ENCODE results near the gene BRMS1.

BRMS1 gene

GRCh38 chr11:66328031-66328301 is 16.9 kb downstream of the BRMS1 start:
- DNase-seq (ENCODE audit: low read depth), result no peak
- no peak overlapping the region for H3K4me3 ChIP-seq (ENCODE audit: low read length)
- TF ChIP-seq, protein P1, sequence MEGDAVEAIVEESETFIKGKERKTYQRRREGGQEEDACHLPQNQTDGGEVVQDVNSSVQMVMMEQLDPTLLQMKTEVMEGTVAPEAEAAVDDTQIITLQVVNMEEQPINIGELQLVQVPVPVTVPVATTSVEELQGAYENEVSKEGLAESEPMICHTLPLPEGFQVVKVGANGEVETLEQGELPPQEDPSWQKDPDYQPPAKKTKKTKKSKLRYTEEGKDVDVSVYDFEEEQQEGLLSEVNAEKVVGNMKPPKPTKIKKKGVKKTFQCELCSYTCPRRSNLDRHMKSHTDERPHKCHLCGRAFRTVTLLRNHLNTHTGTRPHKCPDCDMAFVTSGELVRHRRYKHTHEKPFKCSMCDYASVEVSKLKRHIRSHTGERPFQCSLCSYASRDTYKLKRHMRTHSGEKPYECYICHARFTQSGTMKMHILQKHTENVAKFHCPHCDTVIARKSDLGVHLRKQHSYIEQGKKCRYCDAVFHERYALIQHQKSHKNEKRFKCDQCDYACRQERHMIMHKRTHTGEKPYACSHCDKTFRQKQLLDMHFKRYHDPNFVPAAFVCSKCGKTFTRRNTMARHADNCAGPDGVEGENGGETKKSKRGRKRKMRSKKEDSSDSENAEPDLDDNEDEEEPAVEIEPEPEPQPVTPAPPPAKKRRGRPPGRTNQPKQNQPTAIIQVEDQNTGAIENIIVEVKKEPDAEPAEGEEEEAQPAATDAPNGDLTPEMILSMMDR (conservative IDR thresholded peaks at IDR 0.05; ENCODE audit: low read depth, low read length), result no peak

GRCh38 chr11:66327171-66328030 is 17.5 kb downstream of the BRMS1 start:
- no peak overlapping the region for H3K4me3 ChIP-seq (ENCODE audit: low read length)
- DNase-seq (ENCODE audit: low read depth), result no peak
- TF ChIP-seq, protein P1 (conservative IDR thresholded peaks at IDR 0.05; ENCODE audit: low read depth, low read length), result no peak

DNA sequence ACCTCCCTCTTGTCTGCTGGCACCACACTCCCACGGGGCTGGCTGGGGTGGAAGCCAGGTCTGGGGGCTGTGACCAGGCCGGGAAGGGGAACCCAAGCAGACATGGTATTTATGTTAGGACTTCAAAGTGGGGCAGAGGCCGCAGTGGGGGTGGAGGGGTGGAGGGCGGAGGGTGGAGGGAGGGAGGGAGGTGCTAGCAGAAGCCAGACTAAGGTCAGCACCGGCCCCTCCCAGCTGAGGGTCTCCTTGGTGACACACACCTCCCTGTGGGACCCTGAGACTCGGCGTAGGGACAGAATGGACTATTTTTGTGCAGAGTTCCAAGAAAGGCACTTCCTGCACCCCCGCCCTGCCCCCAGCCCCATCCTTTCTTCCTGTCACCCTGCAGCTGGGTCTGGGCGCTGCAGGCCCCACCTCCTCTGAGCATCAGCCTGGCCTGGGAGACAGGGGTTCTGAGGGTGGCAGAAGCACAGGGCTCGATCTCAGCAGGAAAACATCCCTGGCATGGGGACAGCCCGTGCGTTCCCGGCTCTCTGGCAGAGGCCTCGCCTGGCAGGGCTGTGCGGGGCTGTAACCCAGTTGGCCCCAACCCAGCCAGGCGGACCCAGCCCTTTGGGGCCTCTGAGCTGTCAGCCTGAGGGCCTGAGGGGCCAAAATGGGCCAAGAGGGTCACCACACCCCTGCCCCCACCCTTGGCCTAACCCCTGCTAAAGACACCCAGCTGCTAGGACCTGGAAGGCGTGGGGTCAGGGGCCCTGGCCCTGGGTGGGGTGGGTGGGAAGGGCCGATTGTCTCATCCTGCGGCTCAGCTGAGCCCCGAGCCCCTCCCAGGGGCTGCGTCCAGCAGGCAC is 18.4 kb downstream of the BRMS1 start:
- TF ChIP-seq, protein P1 (conservative IDR thresholded peaks at IDR 0.05; ENCODE audit: low read depth, low read length), result no peak
- H3K4me3 ChIP-seq (ENCODE audit: low read length), result no peak overlapping the region
- no peak for DNase-seq (ENCODE audit: low read depth)

DNA sequence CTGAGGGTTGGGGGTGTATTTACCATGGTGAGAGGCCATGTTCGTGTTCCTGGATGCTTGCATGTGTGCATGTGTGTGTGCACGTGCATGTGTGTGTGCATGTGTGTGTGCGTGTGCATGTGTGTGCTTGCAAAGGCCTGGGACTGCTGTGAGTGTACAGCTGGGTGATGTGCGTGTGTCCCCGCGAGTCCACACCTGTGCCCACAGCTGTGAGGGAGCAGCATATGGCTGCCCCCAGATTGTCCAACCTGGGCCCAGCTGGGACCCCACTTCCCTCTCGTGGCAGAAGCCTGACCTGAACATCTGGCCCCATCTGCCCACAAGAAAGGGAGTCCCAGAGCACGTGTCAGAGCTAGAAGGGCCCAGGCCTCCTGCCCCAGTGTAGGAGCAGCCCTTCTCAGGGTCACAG is 19.6 kb downstream of the BRMS1 start:
- H3K4me3 ChIP-seq (ENCODE audit: low read length), result no peak overlapping the region
- TF ChIP-seq, protein P1 (conservative IDR thresholded peaks at IDR 0.05; ENCODE audit: low read depth, low read length), result no peak
- DNase-seq (ENCODE audit: low read depth), result no peak

GRCh38 chr11:66324664-66325063 is 20.2 kb downstream of the BRMS1 start:
- DNase-seq (ENCODE audit: low read depth), result no peak
- TF ChIP-seq, protein P1 (conservative IDR thresholded peaks at IDR 0.05; ENCODE audit: low read depth, low read length), result no peak
- H3K4me3 ChIP-seq (ENCODE audit: low read length), result no peak overlapping the region

DNA sequence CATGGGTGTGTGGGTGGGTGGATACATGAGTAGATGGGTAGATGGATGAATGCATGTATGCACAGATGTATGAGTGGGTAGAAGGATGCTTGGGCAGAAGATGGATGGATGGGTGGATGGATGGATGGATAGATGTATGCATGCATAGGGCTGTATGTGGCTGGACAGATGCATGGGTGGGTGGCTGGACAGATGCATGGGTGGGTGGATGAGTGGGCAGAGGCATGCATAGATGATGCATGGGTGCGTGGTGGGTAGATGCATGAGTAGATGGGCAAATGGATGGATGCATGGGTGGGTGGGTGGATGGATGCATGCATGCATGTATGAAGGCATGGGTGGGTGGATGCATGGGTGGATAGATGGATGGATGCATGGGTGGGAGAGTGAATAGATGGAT is 21.2 kb downstream of the BRMS1 start:
- TF ChIP-seq, protein P1 (conservative IDR thresholded peaks at IDR 0.05; ENCODE audit: low read depth, low read length), result no peak
- no peak overlapping the region for H3K4me3 ChIP-seq (ENCODE audit: low read length)
- no peak for DNase-seq (ENCODE audit: low read depth)
